HepG2 (cell line): ENCODE measurements around the gene LDLRAD4. TPM values are rescaled to one million over a fixed set of nuclear protein-coding genes. Genes with fewer than 3 reads are reported as not detected.

Experiments
- BORCS8-MEF2B ChIP-seq: sonication (generic); formaldehyde crosslinking; IDR thresholded peaks from 2 replicates; pipeline ENCODE4 v1.8.0; 2022; ENCODE audit warnings: mild to moderate bottlenecking, missing genetic modification reagents
- ELF3 ChIP-seq: IDR thresholded peaks from 2 replicates; pipeline ENCODE4 v1.6.1; 2016; ENCODE audit warnings: missing genetic modification reagents, missing compliant biosample characterization
- GABPA ChIP-seq, 2 experiments: IDR thresholded peaks; 2 replicates each; pipeline ENCODE4 v1.6.1; 2011 to 2016; ENCODE audit warnings: low read depth in 2 of 2, low read length in 1 of 2, missing biosample characterization in 1 of 2, missing genetic modification characterization in 1 of 2
- HIVEP1 ChIP-seq: sonication (generic); formaldehyde crosslinking; IDR thresholded peaks from 2 replicates; pipeline ENCODE4 v1.4.0; 2020; ENCODE audit warnings: mild to moderate bottlenecking, missing genetic modification reagents
- IKZF1 ChIP-seq: fragments of 450-650 bp; IDR thresholded peaks from 2 replicates; pipeline ENCODE4 v1.7.1; 2016
- IRF1 ChIP-seq: sonication (generic); formaldehyde crosslinking; IDR thresholded peaks from 2 replicates; pipeline ENCODE4 v1.4.0; 2020; ENCODE audit warnings: low read depth, mild to moderate bottlenecking, missing genetic modification reagents
- SNAI1 ChIP-seq: sonication (generic); formaldehyde crosslinking; IDR thresholded peaks from 2 replicates; pipeline ENCODE4 v1.5.0; 2020; ENCODE audit warnings: mild to moderate bottlenecking, missing genetic modification reagents, borderline replicate concordance
- ZBTB20 ChIP-seq: sonication (generic); formaldehyde crosslinking; IDR thresholded peaks from 2 replicates; pipeline ENCODE4 v1.8.1; 2023; ENCODE audit warnings: missing genetic modification reagents, low read depth, mild to moderate bottlenecking, borderline replicate concordance
- ZEB1 ChIP-seq: IDR thresholded peaks from 2 replicates; pipeline ENCODE4 v1.6.1; 2012; ENCODE audit warnings: mild to moderate bottlenecking, low read depth, inconsistent platforms; ENCODE audit not compliant: insufficient replicate concordance
- ZNF24 ChIP-seq: fragments of 450-650 bp; IDR thresholded peaks from 2 replicates; pipeline ENCODE4 v1.6.1; 2017; ENCODE audit warnings: antibody characterized with exemption, mild to moderate bottlenecking
- ZNF770 ChIP-seq: sonication (generic); formaldehyde crosslinking; IDR thresholded peaks from 2 replicates; pipeline ENCODE4 v1.5.0; 2020; ENCODE audit warnings: mild to moderate bottlenecking, missing genetic modification reagents
- ZSCAN25 ChIP-seq: sonication (generic); formaldehyde crosslinking; IDR thresholded peaks from 2 replicates; pipeline ENCODE4 v1.8.0; 2022; ENCODE audit warnings: mild to moderate bottlenecking, missing genetic modification reagents
- ZSCAN30 ChIP-seq: sonication (generic); formaldehyde crosslinking; IDR thresholded peaks from 2 replicates; pipeline ENCODE4 v1.5.0; 2020; ENCODE audit warnings: mild to moderate bottlenecking, missing genetic modification reagents
- polyA plus RNA-seq, 8 experiments: library from polyadenylated mRNA; depleted of rRNA in 3 of 8; stranded (reverse) in 7 of 8; unstranded in 1 of 8; fragments of >200 nt; fragmentation: Illumina TruSeq in 4 of 8; extraction: Trizol in 4 of 8; gene quantifications; 2 replicates each; pipeline versions ENCODE4 v1.2.1 to v1.2.3, GENCODE V29; 2011 to 2016; ENCODE audit warnings: low read depth in 4 of 8, missing spikeins in 1 of 8, mixed read lengths in 1 of 8; ENCODE audit not compliant: insufficient read depth in 1 of 8
- total RNA-seq, 5 experiments: library from RNA; depleted of rRNA; stranded (reverse); fragments of >200 nt; fragmentation: Illumina TruSeq; extraction: Trizol; gene quantifications; 2 replicates each; pipeline ENCODE4 v1.2.3, GENCODE V29; 2016; ENCODE audit warnings: low read depth in 1 of 5
- TF ChIP-seq, protein P1 (sequence below): sonication (generic); formaldehyde crosslinking; IDR thresholded peaks from one replicate; pipeline ENCODE4 v1.5.1; 2020; ENCODE audit warnings: mild to moderate bottlenecking, missing genetic modification reagents; ENCODE audit errors: not compliant biosample characterization
- TF ChIP-seq, protein P2 (sequence below): sonication (generic); formaldehyde crosslinking; IDR thresholded peaks from 2 replicates; pipeline ENCODE4 v1.9.0; 2021; ENCODE audit warnings: missing genetic modification reagents, borderline replicate concordance

Gene LDLRAD4
- total and polyA plus RNA-seq, 2 of the 13 experiments (the other 11 are each of a cell fraction or from before 2014, with no cell fraction given) = 13.6 to 20.9 TPM

- TF ChIP-seq ZNF24 = no peak
- no peak for TF ChIP-seq ZSCAN25 (CRISPR knock-in tag)
- no peak for TF ChIP-seq ZBTB20 (CRISPR knock-in tag)
- TF ChIP-seq, protein P1, sequence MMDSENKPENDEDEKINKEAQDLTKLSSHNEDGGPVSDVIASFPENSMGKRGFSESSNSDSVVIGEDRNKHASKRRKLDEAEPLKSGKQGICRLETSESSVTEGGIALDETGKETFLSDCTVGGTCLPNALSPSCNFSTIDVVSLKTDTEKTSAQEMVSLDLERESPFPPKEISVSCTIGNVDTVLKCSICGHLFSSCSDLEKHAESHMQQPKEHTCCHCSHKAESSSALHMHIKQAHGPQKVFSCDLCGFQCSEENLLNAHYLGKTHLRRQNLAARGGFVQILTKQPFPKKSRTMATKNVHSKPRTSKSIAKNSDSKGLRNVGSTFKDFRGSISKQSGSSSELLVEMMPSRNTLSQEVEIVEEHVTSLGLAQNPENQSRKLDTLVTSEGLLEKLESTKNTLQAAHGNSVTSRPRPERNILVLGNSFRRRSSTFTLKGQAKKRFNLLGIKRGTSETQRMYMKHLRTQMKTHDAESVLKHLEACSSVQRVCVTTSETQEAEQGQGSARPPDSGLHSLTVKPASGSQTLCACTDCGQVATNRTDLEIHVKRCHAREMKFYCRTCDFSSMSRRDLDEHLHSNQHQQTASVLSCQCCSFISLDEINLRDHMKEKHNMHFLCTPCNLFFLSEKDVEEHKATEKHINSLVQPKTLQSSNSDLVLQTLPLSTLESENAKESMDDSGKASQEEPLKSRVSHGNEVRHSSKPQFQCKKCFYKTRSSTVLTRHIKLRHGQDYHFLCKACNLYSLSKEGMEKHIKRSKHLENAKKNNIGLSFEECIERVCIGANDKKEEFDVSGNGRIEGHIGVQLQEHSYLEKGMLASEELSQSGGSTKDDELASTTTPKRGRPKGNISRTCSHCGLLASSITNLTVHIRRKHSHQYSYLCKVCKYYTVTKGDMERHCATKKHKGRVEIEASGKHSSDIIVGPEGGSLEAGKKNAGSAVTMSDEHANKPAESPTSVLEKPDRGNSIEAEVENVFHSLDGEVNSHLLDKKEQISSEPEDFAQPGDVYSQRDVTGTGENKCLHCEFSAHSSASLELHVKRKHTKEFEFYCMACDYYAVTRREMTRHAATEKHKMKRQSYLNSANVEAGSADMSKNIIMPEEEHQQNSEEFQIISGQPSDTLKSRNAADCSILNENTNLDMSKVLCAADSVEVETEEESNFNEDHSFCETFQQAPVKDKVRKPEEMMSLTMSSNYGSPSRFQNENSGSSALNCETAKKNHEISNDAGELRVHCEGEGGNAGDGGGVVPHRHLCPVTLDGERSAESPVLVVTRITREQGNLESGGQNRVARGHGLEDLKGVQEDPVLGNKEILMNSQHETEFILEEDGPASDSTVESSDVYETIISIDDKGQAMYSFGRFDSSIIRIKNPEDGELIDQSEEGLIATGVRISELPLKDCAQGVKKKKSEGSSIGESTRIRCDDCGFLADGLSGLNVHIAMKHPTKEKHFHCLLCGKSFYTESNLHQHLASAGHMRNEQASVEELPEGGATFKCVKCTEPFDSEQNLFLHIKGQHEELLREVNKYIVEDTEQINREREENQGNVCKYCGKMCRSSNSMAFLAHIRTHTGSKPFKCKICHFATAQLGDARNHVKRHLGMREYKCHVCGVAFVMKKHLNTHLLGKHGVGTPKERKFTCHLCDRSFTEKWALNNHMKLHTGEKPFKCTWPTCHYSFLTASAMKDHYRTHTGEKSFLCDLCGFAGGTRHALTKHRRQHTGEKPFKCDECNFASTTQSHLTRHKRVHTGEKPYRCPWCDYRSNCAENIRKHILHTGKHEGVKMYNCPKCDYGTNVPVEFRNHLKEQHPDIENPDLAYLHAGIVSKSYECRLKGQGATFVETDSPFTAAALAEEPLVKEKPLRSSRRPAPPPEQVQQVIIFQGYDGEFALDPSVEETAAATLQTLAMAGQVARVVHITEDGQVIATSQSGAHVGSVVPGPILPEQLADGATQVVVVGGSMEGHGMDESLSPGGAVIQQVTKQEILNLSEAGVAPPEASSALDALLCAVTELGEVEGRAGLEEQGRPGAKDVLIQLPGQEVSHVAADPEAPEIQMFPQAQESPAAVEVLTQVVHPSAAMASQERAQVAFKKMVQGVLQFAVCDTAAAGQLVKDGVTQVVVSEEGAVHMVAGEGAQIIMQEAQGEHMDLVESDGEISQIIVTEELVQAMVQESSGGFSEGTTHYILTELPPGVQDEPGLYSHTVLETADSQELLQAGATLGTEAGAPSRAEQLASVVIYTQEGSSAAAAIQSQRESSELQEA (CRISPR knock-in tag) = no peak
- TF ChIP-seq, protein P2, sequence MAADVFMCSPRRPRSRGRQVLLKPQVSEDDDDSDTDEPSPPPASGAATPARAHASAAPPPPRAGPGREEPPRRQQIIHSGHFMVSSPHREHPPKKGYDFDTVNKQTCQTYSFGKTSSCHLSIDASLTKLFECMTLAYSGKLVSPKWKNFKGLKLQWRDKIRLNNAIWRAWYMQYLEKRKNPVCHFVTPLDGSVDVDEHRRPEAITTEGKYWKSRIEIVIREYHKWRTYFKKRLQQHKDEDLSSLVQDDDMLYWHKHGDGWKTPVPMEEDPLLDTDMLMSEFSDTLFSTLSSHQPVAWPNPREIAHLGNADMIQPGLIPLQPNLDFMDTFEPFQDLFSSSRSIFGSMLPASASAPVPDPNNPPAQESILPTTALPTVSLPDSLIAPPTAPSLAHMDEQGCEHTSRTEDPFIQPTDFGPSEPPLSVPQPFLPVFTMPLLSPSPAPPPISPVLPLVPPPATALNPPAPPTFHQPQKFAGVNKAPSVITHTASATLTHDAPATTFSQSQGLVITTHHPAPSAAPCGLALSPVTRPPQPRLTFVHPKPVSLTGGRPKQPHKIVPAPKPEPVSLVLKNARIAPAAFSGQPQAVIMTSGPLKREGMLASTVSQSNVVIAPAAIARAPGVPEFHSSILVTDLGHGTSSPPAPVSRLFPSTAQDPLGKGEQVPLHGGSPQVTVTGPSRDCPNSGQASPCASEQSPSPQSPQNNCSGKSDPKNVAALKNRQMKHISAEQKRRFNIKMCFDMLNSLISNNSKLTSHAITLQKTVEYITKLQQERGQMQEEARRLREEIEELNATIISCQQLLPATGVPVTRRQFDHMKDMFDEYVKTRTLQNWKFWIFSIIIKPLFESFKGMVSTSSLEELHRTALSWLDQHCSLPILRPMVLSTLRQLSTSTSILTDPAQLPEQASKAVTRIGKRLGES (CRISPR knock-in tag) = no peak
- TF ChIP-seq BORCS8-MEF2B (CRISPR knock-in tag) = no peak
- TF ChIP-seq IRF1 (CRISPR knock-in tag) = no peak
- TF ChIP-seq ZNF770 = no peak
- peak; percentile 85 for TF ChIP-seq ELF3
- no peak for TF ChIP-seq HIVEP1 (CRISPR knock-in tag)
- no peak for TF ChIP-seq ZEB1
- no peak for TF ChIP-seq GABPA (IDR thresholded peaks at IDR 0.05; ENCODE audit: low read depth, low read length)
- no peak for TF ChIP-seq GABPA (CRISPR knock-in tag; IDR thresholded peaks at IDR 0.05; ENCODE audit: low read depth)
- TF ChIP-seq ZSCAN30 (CRISPR knock-in tag) = no peak
- TF ChIP-seq IKZF1 = no peak
- TF ChIP-seq SNAI1 (CRISPR knock-in tag) = no peak
Observed at GRCh38 chr18:13338318-13338717, 119.8 kb downstream of the LDLRAD4 start (continued).
